OCI-M1 (cell line): ENCODE measurements around the gene UVRAG.
"Not testable (repeated sequence)": the region's sequence is repeated elsewhere in the genome, so short reads cannot be mapped to it uniquely, and the experiment has no call there.

Experiments
- DNase-seq: peaks from one replicate; lab custom pipeline; 2025; lab: John Stamatoyannopoulos, UW

UVRAG gene

GRCh38 chr11:75968021-75968625 is 153.1 kb downstream of the UVRAG start:
- DNase-seq: no peak

GRCh38 chr11:75969626-75970308 is 154.8 kb downstream of the UVRAG start:
- DNase-seq: no peak

- not testable (repeated sequence) for DNase-seq
These were observed 158.7 kb downstream of the UVRAG start for GRCh38 chr11:75973710-75974109.

- not testable (repeated sequence) for DNase-seq
These were observed 164.1 kb downstream of the UVRAG start for GRCh38 chr11:75979075-75979474.

- DNase-seq: not testable (repeated sequence)
These were observed 164.5 kb downstream of the UVRAG start for GRCh38 chr11:75979479-75980027.

GRCh38 chr11:75980031-75980430 is 165.0 kb downstream of the UVRAG start:
- no peak for DNase-seq

GRCh38 chr11:75981546-75981945 is 166.5 kb downstream of the UVRAG start:
- DNase-seq: no peak

GRCh38 chr11:75982309-75982708 is 167.3 kb downstream of the UVRAG start:
- DNase-seq: peak; percentile 57

- DNase-seq: no peak
These were observed 172.0 kb downstream of the UVRAG start for GRCh38 chr11:75986966-75987365.

GRCh38 chr11:75993126-75993525 is 178.1 kb downstream of the UVRAG start:
- no peak for DNase-seq

- no peak for DNase-seq
These were observed 179.6 kb downstream of the UVRAG start for GRCh38 chr11:75994616-75995015.

- DNase-seq: no peak
These were observed 181.8 kb downstream of the UVRAG start for GRCh38 chr11:75996523-75997442.

GRCh38 chr11:76004400-76004799 is 189.4 kb downstream of the UVRAG start:
- no peak for DNase-seq

GRCh38 chr11:76005756-76006155 is 190.7 kb downstream of the UVRAG start:
- DNase-seq: no peak

GRCh38 chr11:76007166-76007565 is 192.2 kb downstream of the UVRAG start:
- no peak for DNase-seq

GRCh38 chr11:76008474-76008873 is 193.5 kb downstream of the UVRAG start:
- no peak for DNase-seq

- no peak for DNase-seq
These were observed 195.0 kb downstream of the UVRAG start for GRCh38 chr11:76010051-76010450.

GRCh38 chr11:76013526-76013925 is 198.5 kb downstream of the UVRAG start:
- DNase-seq: no peak

GRCh38 chr11:76023236-76024068 is 208.4 kb downstream of the UVRAG start:
- DNase-seq: peak; percentile 70

GRCh38 chr11:76025068-76025467 is 210.1 kb downstream of the UVRAG start:
- DNase-seq: peak; percentile 70

- peak; percentile 67 for DNase-seq
These were observed 210.8 kb downstream of the UVRAG start for GRCh38 chr11:76025817-76026216.

- no peak for DNase-seq
These were observed 211.3 kb downstream of the UVRAG start for GRCh38 chr11:76026281-76026680.
